ENCODE data around the gene KCNJ18.
"Not testable (repeated sequence)": the region's sequence is repeated elsewhere in the genome, so short reads cannot be mapped to it uniquely, and the experiment has no call there.

DNA sequence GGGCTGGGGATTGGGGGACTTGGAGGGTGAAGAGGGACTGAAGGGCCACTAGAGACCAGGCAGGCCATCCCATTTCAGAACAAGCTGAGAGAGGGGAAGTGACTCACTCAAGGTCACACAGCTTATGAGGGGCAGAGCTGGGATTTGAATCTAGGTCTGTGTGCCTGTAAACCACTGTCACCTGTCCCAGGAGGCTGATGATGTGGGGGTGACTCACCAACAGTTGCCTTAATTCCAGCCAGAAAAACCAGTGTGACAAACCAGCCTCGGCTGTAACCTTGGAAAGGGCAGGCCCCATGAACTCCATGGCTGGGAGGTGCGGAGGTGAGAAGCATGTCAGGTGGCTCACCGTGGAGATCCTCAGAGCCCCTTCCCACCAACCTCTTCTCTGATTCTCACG is 1.6 kb downstream of the KCNJ18 start:
- TF ChIP-seq POLR2A, CTCF (IDR thresholded peaks at IDR 0.05): not testable (repeated sequence)

All from Peyer's patch (tissue), 4 donors.